LHCN-M2 (cell line): Measurements from ENCODE around the gene TMEM259. TPM values are rescaled to one million over a fixed set of nuclear protein-coding genes. Genes with fewer than 3 reads are reported as not detected.
"Not testable (repeated sequence)": the region's sequence is repeated elsewhere in the genome, so short reads cannot be mapped to it uniquely, and the experiment has no call there.

ENCODE experiments used
- DNase-seq: peaks from one replicate; pipeline ENCODE4 v3.0.0-alpha.2; 2012; ENCODE audit warnings: low read depth
- total RNA-seq: library from RNA; depleted of rRNA; stranded (reverse); fragments of >200 nt; gene quantifications from 2 replicates; pipeline ENCODE4 v1.2.3, GENCODE V29; 2014

The TMEM259 gene
- total RNA-seq, 1 experiment from 2014 or later = 154 TPM

DNA sequence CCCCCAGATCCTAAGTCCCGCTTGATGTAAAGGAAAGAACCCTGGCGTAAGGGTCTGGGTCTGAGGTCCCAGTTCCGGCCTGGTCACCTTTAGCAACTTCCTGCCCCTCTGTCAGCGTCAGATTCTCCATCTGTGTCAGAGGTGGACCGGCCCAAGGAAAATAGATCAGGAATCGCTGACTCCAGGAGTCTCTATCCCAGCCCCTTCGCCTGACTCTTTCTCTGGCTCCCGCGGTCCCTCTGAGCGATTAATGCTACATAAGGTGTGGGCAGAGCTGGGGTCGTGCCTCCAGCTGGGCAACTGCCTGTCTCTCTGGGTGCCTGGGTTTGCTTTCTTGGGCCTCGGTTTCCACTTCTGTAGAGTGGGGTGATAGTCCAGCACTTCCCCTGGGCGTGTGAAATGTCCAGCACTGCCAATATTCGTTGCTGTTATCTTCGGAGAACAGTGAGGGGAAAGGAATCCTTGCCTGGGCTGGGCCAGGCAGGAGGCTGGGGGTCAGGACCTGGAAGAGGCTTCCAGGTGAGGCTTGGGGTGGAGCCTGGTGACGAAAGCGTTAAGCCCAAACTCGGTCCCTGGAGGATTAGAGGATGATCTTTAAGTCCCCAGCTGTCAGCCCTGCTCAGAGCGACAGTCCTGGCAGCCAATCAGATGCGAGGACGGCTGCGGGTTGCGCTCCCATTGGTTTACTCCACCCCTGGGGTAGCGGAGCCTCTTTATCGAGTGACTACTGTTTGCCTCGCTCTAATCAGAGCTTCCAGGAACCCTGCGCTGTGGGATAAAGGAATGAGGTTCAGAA lies 19.8 kb upstream of the TMEM259 start:
- peak; percentile 96 for DNase-seq

DNA sequence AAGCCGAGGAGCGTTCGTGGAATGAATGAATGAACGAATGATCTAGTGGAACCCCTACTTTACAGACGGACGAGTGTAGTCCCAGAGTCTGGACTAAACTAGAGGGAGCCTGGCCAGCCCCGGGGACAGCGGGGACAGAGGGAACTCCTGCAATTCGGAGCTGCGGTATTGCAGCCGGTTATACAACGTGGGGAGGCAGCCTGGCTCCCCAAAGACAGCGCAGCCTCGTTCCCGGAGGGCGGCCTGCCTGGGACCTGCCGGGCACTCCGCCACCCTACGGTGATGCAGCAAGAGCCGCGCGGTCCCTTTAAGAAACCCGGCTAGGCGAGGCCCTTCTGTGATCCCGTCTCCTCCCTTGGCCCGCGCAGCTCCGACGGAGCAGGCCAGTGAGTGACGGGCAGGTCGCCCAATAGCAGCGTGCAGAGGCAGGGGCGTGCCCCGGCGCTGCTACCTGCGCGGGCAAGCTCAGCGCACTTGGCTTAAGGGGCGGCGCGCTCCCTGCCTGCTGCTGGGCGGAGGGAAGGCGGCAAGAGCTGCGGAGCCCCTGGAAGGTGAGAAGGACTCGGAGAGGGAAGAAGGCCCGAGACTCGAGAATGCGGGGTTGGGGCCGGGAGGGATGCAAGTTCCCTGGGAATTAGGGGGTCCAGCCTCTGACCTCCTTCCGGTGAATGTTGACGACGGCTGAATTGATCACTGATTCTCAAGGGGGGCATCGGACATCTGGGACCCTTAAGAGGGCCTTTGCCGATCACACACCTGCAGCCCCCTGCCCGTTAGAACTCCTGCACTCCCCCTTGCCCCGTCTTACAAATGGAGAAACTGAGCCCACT lies 18.9 kb upstream of the TMEM259 start, which contains the start of gene ABCA7:
ABCA7 (plus strand) TSS at position 462 of the 830 bp plus-strand sequence. CDS start 1,255 bp downstream, outside the sequence.
- peak; percentile 92 for DNase-seq

DNA sequence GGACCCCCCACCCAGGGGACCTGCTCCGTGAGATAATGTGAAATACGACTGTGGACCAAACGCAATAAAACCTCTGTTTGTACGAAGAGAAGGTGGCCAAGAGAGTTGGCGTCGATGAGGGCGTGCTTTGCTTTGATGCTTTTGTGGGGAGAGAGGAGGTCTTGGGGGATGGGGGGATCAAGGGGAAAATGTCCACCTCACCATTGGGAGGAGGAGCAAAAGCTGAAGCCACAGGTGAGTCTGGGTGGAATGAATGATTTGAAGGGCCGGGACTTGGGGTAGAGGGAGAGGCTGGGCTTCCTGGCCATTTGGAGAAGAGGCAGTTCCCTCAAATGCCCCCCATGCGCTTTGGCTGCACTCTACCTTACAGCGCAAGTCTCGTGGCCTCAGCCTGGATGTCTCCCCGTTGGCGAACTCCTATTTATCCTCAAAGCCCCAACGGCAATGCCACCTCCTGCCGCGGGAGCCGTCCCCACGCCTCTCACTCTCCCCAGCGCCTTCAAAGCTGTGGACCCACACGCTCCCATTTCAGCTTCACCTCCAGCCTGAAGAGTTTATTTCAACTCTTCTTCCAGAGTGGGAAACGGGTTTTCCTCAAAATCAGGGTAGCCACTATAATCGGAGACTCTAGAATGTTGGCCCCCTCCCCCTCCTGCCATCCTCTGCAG lies 18.2 kb upstream of the TMEM259 start:
- DNase-seq = no peak

DNA sequence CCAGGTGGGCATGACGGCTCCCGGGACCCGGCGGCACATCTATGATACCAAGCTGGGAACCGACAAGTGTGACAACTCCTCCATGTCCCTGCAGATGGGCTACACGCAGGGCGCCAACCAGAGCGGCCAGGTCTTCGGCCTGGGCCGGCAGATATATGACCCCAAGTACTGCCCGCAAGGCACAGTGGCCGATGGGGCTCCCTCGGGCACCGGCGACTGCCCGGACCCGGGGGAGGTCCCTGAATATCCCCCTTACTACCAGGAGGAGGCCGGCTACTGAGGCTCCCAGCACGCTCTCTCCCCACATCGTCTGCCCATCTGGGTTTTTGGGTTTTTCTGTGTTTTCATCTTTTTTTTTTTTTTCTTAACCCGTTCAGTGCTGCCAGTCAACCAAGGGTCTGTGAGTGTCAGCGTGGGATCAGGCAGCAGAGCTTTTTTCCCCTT lies 16.7 kb upstream of the TMEM259 start:
- no peak for DNase-seq

DNA sequence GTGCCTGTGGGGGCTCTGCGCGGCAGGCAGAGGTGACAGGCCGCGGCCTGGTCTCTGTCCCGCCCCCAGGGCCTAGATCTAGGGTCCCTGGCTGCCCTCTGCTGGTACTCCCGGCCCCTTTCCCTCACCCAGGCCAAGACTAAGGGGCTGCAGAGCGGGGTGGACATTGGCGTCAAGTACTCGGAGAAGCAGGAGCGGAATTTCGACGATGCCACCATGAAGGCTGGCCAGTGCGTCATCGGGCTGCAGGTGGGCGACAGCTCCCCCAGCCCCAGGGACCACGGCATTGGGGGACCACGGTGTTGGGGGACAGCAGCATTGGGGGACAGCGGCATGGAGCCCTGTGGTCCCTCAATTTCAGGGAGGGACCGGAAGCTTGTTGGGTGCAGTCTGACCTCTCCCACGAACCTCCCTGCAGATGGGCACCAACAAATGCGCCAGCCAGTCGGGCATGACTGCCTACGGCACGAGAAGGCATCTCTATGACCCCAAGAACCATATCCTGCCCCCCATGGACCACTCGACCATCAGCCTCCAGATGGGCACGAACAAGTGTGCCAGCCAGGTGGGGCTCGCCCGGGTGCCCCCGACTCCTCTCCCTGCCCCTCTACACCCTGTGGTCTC lies 15.2 kb upstream of the TMEM259 start:
- DNase-seq = no peak

DNA sequence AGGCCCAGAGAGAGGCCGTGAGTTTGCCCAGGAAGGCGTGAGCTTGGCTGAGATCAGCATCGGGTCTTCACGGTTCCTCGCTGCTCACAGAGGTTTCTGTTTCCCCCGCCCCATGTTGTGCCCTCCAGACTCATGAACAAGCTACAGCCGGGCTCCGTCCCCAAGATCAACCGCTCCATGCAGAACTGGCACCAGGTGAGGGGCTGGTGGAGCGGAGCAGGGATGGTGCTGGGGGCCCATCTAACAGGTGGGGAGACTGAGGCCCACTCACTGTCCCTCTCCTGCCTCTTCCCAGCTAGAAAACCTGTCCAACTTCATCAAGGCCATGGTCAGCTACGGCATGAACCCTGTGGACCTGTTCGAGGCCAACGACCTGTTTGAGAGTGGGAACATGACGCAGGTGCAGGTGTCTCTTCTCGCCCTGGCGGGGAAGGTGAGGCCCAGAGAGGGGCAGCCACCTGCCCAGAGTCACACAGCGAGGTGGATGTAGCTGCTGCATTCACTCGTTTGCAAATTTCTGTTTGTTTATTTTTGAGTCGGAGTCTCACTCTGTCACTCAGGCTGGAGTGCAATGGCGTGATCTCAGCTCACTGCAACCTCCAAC lies 11.4 kb upstream of the TMEM259 start:
- no peak for DNase-seq

DNA sequence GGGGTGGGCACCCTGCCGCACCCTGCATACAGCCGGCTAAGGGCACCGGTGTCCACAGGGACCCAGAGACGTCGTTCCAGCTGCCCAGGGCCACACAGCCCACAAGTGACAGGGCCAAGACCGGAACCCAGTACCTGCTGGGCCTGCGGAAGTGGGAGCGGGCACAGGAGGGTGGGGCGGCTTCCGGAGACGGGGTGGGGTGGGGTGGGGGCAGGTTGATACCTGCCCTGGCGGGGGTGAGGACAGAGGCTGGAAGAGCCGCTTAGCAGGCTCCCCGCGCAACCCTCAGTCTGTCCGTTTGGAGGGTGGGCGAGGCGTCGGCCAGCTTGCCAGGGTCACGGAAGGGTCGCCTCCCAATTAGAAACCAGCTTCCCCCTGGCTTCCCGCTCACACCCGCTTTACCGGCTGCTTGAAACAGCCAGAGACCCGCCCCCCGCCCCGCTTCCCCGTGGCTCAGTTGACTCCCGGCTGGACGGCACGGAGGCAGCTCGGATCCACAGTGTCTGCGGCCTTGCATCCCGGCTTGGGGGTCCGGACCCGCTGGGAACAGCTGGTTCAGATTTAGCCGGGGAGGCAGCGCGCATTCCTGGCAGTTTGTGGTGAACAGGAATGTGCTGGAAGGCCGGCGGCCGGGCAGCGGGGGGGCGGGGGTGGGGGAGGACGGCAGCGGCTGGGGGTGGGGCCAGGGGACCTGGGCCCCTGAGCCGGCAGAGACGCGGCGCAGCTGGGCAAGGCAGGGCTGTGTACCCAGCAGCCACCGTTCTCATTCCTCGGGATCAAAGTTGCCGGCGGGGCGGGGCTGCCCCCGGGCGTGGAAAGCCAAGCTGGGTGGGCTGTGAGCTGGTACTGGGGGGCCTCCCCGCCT lies 7.4 kb upstream of the TMEM259 start:
- DNase-seq = peak; percentile 96

DNA sequence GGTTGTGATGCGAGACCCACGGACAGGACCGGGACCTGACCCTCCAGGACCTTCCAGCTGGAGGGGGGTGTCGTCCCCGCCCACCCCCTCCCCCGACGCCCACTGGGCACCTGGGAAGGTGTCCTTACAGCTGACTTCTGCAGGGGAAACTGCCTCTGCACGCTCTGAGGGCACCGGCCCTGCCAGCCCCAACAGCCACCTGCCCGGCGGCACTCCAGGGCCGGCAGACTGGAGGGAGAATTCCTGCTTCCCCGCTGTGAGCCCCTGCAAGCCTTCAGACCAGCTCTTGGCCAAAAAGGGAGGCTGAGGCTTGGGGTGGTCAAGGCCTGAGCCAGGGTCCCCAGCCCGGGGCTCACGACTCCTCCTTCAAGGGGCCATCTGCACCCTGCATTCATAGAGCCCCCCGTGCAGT lies 6.7 kb upstream of the TMEM259 start:
- DNase-seq = no peak

DNA sequence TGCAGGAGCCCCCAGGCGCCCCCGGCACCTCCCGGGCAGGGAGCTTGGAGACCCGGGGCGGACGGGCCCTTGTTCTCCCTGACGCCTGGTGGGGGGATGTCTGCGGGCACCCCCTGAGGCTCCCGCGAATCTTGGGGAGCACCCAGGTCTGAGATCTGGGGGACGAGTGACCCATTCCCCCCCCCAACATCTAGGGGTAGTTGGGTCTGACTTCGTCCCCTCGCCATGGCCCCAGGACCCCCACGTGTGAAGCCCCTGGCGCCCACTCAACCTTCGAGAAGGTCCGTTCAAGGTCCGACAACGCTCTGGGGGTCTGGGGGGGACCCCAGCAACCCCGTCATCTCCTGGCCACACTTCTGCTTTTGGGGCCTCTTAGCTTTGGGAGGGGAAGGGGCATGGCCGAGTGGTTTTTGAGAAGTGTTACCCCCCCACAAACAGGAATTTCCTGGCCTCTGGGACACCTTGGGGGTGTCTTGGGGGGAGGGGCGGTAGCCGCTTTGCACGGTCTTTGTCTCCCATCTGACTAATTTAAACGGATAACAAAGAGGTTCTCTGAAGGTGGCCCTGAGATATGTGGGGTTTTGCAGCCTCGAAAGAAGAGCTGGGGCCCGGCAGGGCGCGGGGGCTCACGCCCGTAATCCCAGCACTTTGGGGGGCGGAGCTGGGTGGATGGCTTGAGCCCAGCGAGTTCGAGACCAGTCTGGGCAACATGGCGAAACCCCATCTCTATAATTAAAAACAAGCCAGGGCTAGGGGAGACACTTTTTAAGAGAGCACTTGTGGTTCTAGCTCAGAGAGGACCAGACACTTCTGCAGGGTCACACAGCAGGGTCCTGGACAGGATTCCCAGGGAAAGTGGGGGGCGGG lies 6.1 kb upstream of the TMEM259 start:
- DNase-seq = peak; percentile 48

DNA sequence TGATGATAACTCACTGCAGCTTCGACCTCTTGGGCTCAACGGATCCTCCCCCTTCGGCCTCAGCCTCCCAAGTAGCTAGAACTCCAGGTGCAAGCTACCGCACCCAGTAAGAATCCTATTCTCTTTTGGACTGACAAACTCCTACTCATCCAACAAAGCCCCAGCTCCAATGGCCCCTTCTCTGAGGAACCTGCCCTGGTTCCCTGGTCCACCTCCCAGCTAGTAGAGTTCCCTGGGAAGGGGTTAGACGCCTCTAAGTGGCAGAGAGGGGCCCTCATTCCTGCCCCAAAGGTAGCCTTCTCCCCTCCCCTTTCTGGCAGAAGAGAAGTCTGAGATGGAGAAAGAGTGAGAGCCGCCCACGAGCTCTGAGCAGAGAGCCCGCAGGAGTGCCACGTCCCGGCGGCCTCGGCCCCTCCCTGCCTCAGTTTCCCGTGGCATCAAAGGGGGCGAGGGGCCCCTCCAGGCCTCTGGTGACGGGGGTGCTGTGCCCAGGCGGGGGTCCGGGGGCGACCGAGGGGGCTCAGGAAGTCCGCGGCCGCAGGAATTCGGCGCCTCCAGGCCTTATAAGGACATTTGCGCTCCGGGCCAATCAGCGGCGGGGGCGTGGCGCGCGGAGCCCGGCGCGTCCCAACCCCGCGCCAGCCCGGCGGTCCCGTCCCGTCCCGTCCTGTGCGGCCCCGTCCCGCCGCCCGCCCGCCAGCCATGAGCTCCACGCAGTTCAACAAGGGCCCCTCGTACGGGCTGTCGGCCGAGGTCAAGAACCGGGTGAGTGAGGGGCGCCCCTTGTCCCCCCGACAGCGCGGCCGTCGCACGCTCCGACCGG lies 5.2 kb upstream of the TMEM259 start, which contains the start of gene CNN2:
CNN2 (plus strand) TSS at position 649 of the 823 bp plus-strand sequence; CDS start at position 703, 54 bp downstream.
- peak; percentile 59 for DNase-seq

DNA sequence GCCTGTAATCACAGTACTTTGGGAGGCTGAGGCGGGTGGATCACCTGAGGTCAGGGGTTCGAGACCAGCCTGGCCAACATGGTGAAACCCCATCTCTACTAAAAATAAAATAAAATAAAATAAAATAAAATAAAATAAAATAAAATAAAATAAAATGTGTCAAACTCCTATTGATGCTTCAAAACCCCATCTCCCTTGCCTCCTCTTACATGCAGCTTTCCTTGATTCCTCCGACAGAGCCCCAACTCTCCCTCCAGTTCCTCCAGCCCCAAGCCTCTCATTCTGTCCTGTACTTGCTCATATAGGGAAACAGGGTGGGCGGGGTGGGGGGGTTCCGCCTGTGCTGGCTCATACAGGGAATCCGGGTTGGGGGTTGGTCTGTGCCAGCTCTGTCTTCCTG lies 4.2 kb upstream of the TMEM259 start:
- not testable (repeated sequence) for DNase-seq

DNA sequence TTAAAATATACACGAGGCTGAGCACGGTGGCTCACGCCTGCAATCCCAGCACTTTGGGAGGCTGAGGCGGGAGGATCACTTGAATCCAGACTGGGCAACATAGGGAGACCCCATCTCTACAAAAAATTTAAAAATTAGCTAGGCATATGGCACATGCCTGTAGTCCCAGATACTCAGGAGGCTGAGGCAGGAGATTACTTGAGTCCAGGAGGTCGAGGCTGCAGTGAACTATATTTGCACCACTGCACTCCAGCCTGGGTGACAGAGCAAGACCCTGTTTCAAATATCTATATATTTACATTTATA lies 2.9 kb upstream of the TMEM259 start:
- DNase-seq = not testable (repeated sequence)

DNA sequence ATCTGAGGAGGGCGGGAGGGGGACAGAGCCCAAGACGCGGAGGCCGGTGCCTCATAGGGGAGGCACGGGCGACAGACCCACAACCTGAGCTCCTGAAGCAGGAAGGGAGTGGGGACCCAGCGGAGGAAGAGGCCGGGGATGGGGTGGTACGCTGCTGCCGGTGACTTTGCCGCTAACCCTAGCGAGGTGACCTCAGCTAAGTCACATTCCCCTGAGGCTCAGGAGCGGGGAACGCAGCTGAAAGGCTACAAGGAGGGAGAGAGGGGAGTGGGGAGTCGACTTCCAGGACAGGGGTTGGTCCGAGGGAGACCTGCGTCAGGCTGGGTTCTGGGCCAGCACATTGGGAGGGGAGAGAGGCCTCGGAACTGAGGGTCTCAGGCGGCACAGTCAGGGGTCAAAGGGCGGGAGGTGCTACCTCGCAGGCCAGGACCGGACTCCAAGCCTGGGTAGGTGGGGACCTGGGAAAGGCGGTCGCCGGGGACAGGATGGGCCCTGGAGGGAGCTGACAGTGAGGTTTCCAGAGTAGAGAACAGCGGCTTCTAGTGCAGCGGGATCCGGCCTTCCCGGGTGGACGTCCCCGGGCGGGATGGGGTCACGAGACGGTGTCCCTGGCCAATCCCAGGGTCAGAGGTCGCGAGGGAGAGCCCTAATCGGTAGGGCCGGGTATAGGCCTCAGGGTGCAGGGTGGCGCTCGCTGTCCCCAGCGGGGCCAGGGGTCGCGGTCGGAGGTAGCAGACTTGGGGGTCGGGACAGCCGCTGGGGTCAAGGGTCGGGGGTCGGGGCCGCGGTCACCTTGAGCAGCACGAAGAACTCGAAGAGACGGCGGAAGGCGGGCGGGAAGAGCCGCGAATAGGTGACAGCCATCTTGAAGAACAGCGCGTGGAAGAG lies 699 bp downstream of the TMEM259 start:
- DNase-seq = no peak

DNA sequence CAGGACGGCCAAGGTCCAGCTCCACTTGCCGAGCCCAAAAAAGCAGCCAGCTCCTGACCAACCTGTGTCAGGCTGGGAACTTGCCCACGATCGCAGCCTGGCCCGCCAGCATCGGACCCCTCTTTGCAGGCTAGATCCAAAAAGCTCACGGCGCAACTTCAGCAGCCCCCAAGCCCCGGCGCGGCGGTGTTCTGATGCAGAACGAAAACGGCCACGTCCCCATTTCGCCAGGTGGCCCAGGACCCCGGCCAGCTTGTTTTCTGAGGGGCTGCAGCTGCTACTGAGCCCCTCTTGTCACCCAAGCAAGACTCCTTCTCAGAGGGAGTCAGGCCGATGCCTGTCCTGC lies 1.3 kb downstream of the TMEM259 start:
- no peak for DNase-seq

DNA sequence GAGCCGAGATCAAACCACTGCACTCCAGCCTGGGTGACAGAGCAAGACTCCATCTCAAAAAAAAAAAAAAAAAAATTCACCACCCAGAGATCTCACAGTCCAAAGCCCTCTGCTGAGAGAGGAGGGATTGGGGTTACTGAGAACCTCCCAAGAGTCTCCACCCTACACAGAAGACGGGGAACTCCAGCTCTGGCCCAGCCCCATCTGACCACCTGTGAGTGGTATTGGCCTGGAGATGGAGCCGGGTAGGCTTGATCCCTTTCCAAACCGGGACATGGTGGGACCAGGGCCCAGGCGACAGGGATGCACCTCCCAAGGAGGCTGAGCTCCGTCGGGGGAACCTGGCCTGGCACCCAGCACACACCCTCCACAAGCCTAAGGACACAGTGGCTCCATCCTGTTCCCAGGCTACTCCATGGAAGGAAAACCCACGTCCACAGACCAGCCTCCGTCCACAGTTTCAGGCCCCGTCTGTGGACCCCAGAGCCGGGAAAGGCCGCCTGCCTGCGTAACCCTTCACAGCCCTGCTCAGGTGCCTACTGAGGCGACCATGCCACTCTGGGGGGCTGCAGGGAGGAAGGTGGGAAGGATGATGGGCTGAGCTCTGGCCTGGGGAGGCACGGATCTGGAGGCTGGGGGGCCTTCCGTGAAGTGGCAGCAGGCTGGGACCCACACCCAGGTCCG lies 1.8 kb downstream of the TMEM259 start:
- DNase-seq = no peak

DNA sequence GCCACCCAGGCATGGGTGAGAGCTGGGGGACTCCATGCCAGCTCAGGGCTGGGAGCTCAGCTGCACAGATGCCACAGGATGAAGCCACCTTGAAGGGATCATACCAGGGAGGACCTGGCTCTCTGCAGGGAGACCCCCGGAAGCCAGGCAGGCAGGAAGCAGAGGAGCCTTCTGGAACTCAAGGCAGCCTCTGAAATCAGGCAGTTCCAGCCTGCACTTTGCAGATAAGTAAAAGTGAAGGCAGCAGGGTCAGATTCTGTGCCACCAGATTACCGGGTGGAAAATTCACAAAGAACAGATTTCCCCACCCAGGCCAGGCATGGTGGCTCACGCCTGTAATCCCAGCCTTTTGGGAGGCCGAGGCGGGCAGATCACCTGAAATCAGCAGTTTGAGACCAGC lies 2.5 kb downstream of the TMEM259 start:
- no peak for DNase-seq

DNA sequence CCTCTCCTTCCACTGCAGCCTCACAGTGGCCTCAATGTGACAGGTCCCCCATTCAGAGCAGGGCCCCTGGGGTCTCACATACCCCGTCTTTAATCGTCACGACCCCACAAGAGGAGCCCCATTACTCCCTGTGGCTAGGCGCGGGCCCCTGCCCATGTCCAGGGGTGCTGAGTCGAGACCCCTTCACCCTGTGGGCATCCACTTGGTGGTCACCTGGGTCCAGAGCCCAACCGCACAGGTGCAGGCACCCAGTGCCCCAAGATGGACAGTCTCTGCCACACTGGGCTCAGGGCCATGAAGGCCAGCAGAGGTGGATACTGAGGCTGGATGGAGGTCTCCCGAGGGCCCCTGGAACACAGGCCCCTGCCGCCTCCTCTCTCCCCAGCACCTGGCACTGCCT lies 3.0 kb downstream of the TMEM259 start:
- DNase-seq = no peak
